HG02938 (cell line): ENCODE measurements around the gene MCU.
"Not testable (repeated sequence)": the region's sequence is repeated elsewhere in the genome, so short reads cannot be mapped to it uniquely, and the experiment has no call there.

Experiments used
- ATAC-seq: cut with Tn5 transposase; IDR thresholded peaks from one replicate; pipeline ENCODE4 v1.9.1; 2021; ENCODE audit warnings: mild to moderate bottlenecking, moderate library complexity; ENCODE audit not compliant: unreplicated experiment

Gene MCU

DNA sequence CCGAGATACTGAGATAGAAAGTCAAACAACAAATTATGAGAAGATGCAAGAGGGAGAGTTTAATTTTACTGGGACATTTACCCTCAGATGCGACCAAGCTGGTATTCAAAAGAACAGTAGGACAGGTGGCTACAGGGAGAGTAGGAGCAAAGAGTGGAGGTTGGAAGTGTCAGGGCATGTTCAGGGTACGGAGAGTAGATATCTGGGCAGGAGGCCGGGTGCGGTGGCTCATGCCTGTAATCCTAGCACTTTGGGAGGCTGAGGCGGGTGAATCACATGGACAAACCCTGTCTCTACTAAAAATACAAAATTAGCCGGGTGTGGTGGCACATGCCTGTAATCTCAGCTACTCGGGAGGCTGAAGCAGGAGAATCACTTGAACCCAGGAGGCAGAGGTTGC lies 5.5 kb upstream of the MCU start:
- not testable (repeated sequence) for ATAC-seq

DNA sequence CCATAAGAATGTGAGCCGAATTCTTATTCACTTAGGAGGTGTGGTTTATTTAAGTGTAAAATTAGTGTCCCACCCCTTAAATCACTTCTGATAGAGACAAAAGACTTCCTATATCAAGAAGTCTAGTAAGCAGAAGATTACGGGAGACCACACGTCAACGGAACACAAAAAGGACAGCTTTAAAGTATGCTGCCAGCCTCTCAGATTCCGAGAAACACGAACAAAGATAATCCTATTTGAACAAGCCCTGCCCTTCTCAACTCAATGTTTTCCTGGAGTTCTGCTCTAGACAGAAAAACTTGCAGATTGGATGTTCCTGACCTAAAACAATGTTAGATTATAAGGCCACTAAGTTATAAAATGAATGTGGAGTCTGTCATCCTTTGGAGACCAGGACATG lies 4.9 kb upstream of the MCU start:
- no peak for ATAC-seq

DNA sequence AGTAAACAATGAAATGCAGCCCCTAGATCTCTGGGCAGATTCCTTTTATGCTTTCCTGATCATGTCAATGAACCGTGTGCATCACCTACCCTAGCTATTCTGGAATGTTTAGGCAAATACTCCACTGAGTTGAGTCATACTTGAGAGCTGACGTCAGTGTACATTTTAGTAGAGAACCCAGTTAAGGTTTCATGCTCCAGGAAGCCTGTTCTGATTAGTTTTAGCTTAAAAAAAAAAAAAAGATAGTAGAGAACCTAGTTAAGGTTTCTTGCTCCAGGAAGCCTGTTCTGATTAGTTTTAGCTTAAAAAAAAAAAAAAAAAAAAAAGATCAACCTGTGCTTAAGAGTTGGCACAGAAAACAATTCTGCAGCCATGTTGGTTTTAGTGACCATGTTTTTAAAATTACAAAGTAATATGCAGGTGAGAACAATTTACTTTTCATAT lies 3.7 kb upstream of the MCU start:
- no peak for ATAC-seq

DNA sequence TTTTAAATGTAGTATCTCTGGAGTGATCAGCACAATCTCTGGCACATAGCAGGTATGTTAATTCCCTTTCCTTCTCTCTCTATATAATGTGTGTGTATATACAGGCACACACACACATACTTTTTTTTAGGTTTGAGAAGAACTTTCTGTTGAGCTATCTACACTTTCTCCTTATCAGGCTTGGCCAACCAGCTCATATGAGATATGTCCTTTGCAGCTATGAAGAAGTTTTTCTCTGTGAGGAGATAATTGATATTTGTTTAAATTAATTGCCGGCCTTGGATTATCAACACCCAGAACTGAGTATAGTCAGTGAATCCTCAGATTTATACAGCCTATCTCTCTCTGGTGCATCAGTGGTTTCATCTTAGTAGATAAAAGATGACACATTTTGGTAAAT lies 2.3 kb upstream of the MCU start:
- no peak for ATAC-seq

DNA sequence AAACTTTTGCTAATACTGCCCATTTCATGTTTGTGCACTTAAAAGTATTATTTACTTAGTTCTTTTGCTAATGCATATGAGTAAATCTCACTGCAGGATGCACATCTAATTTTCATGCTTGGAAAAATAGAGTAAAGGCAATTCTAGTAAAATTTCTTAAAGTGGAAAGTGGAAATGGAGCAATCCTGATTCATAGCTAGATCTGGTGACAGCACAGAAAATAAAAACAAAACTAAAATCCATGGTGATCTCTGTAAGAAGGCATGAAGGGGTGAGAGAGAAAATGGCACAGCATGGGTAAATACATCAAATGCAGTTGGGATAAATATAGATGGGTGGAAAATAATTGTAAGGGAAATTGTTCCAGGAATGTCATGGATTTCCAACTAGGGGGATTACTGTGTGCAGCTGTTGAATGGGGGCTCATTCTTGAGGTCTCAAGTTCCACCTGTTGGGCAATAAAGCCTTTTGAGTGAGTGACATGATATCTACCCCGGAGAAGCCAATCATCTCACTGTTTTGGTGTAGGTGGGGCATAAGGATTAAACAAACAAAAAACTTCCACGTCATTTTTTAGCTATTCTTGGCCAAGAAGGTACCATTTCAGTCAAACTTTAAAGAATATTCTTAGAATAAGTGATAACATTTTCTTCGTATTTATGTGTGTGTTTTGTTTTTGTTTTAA lies 1.7 kb upstream of the MCU start:
- no peak for ATAC-seq

DNA sequence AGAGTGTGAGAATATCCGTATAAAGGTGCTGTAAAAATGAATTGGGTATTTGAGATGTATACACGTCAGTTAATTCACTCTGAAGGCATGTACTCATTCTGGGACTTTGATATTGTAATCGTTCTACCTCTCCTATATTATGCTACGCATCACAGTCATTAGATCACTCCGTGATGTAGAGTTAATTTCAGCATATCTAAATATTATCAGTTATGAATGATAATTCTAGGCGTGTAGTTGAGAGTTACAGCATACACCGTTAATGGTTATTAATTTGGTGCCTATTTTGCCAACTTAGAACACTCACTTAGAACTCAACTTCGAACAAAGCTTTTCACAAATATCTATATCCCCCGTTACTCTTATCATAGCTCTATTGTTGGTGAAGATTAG lies 477 bp upstream of the MCU start:
- no peak for ATAC-seq

DNA sequence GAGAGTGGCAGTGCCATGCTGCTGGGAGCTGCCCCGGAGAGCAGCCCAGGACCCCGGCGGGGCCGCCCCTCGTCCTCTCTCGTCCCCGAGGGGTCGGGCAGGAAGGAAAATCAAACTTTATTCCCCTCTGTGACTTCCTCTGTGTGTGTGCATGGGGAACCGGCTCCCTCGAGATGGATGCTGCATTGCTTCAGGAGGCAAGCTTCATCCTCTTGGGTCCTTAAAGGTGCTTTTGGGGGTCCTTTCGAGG lies 726 bp downstream of the MCU start:
- ATAC-seq = no peak

DNA sequence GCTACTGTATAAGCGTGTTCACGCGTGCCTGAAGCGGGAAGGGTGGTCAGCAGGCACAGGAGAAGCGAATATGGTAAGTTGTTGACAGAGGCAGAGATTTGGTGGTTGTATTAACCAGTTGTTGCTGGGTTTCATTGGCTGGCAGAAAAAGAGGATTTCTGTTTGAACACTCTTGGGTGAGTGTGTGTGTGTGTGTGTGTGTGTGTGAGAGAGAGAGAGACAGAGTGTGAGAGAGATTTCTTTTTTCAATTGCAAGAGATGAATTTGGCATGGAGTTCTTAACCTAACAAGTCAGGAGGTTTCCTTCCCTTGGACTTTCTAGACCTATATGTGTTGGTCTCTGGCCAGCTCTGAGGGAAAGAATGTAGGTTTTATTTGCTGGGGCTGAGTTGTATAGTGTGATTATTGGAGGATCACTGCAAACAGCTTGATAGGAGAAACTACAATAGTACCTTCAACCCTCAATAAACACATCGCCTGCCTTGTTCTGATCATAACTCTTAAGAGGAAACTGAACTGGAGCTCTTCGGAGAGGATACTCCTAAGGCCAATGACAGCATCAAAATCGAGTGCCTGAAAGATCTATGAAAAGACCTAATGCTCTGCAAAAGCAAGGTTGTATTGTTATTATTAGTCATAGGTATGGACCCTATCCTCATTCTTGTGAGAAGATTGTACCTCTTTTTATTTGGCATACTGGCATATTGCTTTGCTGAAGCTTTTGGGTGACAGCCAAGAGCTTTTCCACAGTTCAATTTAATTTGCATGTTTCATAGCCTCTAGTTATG lies 1.2 kb downstream of the MCU start:
- no peak for ATAC-seq

DNA sequence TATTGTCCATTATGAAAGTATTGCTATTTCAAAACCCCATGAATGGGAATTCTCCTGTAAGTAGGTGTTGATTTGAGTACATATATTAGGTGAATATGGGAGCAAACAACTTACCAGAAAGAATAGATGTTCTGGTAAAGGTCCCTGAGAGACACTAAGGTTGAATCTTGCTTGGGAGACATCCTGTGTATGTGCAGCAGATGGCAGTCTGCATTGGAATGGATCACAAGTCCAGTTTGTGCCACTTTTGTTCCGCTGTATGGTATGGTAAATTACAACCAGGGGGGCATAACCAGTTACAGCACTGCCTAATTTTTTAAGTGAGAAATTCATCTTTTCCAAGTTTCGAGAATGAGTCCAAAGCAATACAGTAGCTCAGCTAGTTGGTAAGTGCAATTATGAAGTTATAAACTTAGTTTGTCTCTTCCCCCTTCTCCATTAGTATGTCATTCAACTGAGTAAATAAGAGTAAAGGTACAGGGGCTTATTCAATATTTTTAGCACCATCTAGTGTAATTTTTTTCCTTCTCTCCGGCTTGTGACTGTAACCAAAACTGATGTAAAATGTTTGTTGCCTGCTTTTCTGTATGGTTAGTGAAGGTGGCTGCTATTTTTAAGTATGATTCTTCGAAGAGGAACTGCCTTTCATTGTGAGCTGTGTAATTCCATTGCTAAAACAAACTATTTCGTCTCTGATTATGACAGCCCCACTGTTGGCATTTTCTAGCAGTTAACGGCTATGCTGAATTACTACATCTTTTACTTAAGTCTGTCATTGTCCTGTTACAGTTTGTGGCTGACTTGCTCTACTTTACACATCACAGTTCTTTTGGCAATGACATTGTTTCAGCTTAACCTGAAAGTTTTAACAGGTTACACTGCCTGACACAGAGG lies 2.8 kb downstream of the MCU start:
- no peak for ATAC-seq

DNA sequence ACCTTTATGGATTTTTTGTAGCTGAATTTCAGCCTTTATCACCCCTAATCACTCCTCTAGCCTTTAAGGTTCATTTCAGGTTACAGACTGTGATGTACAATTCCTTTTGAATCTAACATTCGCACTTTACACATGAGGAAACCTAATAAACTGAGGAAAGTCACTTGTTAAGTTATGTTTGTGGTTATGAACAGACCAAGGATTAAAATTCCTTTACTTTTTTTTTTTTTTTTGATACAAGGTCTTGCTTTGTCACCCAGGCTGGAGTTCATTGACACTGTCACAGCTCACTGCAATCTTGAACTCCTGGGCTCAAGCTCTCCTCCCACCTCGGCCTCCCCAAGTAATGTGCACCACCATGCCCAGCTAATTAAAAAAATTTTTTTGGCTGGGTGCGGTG lies 3.6 kb downstream of the MCU start:
- no peak for ATAC-seq

DNA sequence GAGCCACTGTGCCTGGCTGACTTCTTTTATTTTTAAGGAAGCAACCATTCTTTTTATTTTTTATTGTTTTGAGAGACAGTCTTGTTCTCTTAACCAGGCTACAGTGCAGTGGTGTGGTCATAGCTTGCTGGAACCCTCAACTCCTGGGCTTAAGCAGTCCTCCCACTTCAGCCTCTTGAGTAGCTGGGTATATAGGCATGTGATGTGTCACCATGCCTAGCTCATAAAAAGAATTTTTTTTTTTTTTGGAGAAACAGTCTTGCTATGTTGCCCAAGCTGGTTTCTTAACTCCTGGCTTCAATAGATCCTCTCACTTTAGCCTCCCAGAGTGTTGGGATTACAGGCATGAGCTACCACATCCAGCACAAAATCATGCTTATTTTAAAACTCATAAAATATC lies 5.8 kb downstream of the MCU start:
- ATAC-seq = no peak

DNA sequence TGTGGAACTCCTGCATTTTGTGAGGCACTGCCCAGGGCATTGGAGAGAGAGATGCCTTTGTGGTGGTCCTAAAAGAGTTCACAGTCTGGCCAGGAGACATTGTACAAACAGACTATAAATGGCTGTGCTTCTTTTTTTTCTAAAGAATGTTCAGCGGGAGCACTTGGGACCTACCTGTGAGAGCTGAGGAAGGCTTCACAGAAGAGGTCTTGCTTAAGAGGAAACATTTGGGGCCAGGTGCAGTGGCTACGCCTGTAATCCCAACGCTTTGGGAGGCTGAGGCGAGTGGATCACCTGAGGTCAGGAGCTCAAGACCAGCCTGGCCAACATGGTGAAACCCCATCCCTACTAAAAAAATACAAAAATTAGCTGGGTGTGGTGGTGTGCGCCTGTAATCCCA lies 10.5 kb downstream of the MCU start:
- ATAC-seq = not testable (repeated sequence)

DNA sequence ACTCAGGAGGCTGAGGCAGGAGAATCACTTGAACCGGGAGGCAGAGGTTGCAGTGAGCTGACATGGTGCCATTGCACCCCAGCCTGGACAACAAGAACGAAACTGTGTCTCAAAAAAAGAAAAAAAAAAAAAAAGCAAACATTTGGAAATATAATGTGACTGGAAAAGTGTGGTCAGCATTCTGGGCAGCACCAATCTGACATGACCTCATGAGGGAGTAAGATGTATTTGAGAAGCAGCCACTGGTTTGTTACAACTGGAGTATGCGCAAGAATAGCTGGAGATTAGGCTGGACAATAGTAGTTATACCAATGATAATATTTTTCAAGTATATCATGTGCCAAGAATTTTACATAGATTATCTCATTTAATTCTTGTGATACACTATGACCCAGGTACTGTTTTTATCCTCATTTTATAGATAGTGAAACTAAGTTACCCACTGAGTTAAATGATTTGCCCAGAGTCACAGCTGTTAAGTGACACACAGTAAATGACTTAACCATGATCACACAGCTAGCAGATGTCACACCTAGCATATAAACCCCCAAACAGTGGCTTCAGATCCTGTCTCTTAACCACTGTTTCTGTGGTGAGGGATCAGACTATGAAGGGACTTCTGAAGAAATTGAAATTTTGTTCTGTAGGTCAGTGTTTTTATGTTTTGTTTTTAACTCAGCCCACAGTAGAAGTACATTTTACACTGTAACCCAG lies 11.1 kb downstream of the MCU start:
- peak; percentile 56 for ATAC-seq

DNA sequence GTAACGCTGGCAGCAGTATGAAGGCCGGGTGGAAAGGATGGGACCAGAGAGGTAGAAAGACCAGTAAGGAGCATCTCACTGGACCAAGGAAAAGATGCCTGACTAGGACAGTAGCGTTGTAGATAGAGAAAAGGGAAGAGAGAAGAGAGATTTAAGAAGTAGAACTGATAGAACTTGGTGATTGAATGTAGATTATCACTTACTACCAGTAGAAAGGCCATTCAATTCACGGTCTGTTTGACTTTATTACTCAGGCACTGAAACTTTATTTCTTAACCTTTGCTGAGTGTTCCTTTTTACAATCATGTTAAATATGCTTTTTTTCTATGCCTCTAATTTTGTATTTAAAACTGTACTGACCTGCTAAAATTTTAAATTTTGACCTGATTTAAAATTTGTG lies 12.2 kb downstream of the MCU start:
- no peak for ATAC-seq

DNA sequence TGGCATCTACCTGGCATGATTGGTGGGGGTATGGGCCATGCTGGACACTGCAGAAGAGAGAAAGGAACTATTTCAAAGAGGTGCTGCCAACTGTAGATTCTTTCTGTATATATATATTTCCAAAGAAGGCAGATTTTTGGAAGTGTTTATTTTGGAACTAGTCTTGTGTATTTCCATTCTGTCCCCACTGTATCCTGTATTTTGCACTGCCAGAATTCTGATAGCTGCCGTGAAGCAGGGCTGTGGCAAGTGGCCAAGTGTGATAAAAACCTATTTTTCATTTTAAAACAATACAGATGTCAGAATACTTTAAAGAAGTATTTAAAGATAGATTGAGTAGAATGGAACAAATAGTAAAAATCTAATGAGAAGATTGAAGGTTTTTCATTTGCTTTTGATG lies 17.1 kb downstream of the MCU start:
- no peak for ATAC-seq

DNA sequence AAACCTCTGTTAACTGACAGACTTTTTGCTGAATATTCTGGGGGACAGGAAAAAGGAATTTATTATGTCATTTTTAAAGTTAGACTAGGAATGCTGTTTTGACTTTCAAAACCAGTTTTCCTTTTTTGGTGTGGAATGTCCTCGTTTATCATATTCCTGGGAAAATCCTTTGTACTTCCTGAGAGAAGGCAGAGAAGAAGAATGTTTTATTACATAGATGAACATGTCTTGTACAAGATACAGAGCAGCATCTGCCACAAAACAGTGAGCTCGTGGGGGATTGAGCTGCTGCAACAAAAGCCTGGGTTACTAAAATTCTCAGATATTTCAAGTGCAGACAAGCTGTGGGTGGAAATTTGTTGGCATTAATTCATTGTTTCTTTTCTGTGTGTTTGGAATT lies 20.2 kb downstream of the MCU start:
- ATAC-seq = no peak

DNA sequence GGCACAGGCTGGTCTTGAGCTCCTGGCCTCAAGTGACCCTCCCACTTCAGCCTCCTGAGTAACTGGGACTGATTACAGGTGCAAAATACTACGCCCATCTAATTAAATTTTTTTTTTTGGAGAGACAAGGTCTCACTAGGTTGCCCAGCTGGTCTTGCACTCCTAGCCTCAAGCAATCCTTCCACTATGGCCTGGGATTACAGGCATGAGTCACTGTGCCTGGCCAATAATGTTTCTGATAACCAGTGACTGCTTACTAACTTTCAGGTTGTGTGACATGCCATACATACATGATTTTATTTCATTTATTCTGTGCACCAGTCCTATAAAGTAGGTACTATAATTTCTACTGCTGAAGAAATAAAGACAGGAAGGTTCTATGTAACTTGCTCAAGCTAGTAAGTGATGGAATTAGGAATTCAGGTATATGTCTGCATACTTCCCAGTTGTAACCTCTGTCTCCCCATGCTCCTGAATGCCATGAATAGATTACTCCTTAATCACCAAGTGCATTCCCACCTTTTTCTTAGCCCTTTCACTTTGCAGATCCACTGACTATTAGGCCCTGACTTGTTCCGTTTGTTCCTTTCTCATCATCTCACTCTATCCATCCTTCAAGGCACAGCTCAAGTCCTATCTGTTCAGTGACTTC lies 28.1 kb downstream of the MCU start:
- no peak for ATAC-seq

DNA sequence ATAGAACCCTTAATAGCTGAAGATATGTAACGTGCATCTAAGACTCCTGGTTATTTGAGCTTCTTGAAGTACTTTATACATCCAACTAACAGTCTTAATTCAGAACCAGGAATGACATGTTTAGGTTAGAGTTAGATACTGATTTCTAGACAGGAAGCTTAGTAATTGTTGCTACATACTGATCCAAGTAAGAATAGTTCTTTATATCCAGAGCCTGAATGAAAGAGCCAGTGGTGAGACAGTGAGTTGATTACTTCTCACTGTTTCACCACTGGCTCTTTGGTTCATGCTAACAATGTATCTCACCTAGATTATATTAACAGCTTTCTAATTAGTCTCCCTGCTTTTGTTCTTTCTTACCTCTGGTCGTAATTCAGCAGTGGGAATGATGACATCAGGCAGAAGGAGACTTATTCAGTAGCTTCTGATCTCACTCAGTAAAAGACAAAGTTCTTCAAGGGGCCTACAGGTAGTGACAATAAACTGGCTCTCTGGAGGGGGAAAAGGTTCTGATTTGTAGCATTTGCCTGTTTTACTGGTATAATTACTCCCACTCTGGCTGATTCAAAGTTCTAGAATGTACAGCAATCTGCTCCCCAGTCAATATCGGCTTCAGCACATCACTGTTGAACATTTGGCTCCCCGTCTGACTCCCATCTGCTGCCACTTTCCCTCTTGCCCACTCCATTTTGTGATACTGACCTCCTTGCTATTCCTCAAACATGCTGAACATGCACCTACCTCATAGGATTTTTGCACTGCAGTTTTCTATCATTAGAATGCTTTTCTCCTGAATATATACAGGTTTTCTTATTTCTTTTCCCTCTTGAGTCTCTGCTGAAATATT lies 29.1 kb downstream of the MCU start:
- no peak for ATAC-seq

DNA sequence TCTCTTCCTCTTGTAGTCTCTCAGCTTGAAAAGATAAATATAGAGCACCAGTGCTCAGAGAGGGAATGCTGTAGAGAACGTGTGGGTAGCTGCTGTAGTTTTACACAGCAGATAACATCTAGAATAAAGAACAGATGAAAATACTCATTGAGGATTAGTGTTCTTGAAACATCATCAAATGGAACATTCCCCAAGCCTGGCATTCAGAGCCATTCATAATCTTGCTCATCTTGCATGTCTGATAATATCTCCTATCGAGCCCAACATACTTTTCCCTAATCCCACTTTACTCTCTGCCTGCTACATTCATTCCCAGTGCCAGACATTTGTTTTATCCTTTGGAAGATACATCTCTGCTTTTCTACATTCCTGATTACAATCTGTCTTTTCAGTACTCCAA lies 35.2 kb downstream of the MCU start:
- ATAC-seq = no peak

DNA sequence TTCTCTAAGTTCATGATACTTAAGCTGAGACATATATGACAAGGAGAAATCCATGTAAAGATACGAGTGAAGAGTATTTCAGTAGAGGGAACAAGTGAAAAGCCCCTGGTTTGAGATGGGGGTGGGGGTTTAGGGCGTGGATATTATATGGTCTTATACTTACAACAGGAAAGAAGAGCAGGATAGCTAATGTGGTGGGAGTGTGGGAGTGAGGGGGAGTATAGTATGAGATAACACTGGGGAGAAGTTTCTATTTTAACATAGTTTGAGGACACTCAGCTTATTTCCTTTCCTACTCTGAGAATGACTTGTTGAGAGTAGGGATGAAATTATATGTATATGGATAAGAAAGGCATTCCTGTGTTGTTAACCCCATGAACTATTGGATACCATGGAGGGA lies 36.5 kb downstream of the MCU start:
- ATAC-seq = no peak
